ENCODE measurements around the gene MACROD2.

- TF ChIP-seq CTCF (IDR thresholded peaks at IDR 0.05) (no peak), POLR2A (IDR thresholded peaks at IDR 0.05) (no peak)
Measured at GRCh38 chr20:14782731-14783130, 787.4 kb downstream of the MACROD2 start.
